ENCODE data around the gene LCOR. TPM values are rescaled to one million over a fixed set of nuclear protein-coding genes. Genes with fewer than 3 reads are reported as not detected.

LCOR gene
- total RNA-seq, 4 donors from 2014 or later, result 9.2 to 20.0 (median 14.6) TPM

DNA sequence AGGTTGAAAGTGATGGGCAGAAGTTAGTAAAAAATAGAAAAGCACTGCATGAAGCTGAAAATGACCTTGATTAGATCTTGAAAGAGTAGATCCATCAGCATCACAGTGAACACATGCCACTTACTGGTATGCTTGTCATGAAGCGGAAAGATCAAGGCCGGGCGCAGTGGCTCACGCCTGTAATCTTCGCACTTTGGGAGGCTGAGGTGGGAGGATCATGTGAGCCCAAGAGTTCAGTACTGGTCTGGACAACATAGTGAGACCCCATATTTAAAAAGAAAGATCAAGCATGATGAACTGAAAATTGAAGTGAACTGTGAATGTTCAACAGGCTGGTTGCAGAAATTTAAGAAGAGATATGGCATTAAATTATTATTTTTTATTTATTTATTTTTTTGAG is 18.0 kb downstream of the LCOR start:
- intact Hi-C loops (cut with DNase I; ENCODE audit: low total_unique reads), result no loop called here
- H3K9me3 ChIP-seq, result no peaks in the 10 kb centered on the region
- ATAC-seq (no peak), DNase-seq (no peak)
- no peak for TF ChIP-seq POLR2A (IDR thresholded peaks at IDR 0.05)
- TF ChIP-seq, protein P1, sequence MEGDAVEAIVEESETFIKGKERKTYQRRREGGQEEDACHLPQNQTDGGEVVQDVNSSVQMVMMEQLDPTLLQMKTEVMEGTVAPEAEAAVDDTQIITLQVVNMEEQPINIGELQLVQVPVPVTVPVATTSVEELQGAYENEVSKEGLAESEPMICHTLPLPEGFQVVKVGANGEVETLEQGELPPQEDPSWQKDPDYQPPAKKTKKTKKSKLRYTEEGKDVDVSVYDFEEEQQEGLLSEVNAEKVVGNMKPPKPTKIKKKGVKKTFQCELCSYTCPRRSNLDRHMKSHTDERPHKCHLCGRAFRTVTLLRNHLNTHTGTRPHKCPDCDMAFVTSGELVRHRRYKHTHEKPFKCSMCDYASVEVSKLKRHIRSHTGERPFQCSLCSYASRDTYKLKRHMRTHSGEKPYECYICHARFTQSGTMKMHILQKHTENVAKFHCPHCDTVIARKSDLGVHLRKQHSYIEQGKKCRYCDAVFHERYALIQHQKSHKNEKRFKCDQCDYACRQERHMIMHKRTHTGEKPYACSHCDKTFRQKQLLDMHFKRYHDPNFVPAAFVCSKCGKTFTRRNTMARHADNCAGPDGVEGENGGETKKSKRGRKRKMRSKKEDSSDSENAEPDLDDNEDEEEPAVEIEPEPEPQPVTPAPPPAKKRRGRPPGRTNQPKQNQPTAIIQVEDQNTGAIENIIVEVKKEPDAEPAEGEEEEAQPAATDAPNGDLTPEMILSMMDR (IDR thresholded peaks at IDR 0.05 in 4 of 5, conservative IDR thresholded peaks at IDR 0.05 in 1 of 5), result no peak
- no peaks in the 10 kb centered on the region for H3K27me3 ChIP-seq
- in situ Hi-C loops (cut with MboI; ENCODE audit: low sequenced_read_pairs in 4 of 4), result no loop called here
- H3K36me3 ChIP-seq, result no peaks in the 10 kb centered on the region
- H3K4me3 ChIP-seq, result no peak overlapping the region
- no peak overlapping the region for H3K27ac ChIP-seq
- H3K4me1 ChIP-seq, result peaks cover 13 to 39% of the 10 kb centered on the region in 2 donors

DNA sequence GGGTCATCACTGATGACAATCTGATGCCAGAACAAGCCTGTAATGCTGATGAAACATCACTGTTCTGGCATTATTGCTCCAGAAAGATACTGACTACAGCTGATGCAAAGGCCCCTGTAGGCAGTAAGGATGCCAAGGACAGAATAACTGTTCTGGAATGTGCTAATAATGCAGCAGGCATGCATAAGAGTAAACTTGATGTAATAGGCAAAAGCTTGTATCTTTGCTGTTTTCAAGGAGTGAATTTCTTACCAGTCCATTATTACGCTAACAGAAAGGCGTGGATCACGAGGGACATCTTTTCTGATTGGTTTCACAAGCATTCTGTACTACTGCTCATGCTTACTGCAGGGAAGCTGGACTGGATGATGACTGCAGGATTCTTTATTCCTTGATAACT is 18.7 kb downstream of the LCOR start:
- Histone ChIP-seq H3K4me1 (peaks cover 13 to 38% of the 10 kb centered on the region in 2 donors), H3K27me3 (no peaks in the 10 kb centered on the region), H3K4me3 (no peak overlapping the region), H3K27ac (peak overlapping the region in 2 of 4 donors; percentile 1 to 40), H3K36me3 (no peaks in the 10 kb centered on the region), H3K9me3 (no peaks in the 10 kb centered on the region)
- DNase-seq, result peak in 1 of 2 donors; percentile 25
- in situ Hi-C loops (cut with MboI; ENCODE audit: low sequenced_read_pairs in 4 of 4), result no loop called here
- TF ChIP-seq POLR2A (IDR thresholded peaks at IDR 0.05), result no peak
- TF ChIP-seq, protein P1 (IDR thresholded peaks at IDR 0.05 in 4 of 5, conservative IDR thresholded peaks at IDR 0.05 in 1 of 5), result no peak
- peak; percentile 35 to 55 for ATAC-seq
- intact Hi-C loops (cut with DNase I; ENCODE audit: low total_unique reads), result no loop called here

DNA sequence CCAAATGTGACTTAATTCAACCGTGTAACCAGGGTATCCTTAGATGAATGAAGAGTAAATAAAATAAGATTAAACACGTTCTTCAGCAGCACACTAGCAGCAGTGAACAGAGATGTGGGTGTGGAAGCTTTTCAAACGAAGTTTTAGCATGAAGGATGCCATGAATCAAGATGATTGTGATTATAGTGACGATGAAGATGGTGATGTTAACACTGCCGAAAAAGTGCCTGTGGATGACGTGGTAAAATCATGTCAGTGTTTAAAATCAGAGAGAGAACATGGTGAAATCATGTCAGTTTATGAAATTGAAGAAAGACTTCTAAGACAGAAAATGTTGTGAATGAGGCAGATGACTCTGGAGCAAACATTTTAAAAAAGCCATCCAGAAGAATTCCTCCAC is 19.2 kb downstream of the LCOR start:
- Histone ChIP-seq H3K27me3 (no peaks in the 10 kb centered on the region), H3K9me3 (no peaks in the 10 kb centered on the region), H3K27ac (peak overlapping the region in 2 of 4 donors; percentile 10 to 40), H3K4me1 (peaks cover 14 to 42% of the 10 kb centered on the region in 2 donors), H3K4me3 (no peak overlapping the region), H3K36me3 (no peaks in the 10 kb centered on the region)
- ATAC-seq (no peak), DNase-seq (no peak)
- intact Hi-C loops (cut with DNase I; ENCODE audit: low total_unique reads), result no loop called here
- no peak for TF ChIP-seq POLR2A (IDR thresholded peaks at IDR 0.05)
- TF ChIP-seq, protein P1 (IDR thresholded peaks at IDR 0.05 in 4 of 5, conservative IDR thresholded peaks at IDR 0.05 in 1 of 5), result no peak
- in situ Hi-C loops (cut with MboI; ENCODE audit: low sequenced_read_pairs in 4 of 4), result no loop called here

DNA sequence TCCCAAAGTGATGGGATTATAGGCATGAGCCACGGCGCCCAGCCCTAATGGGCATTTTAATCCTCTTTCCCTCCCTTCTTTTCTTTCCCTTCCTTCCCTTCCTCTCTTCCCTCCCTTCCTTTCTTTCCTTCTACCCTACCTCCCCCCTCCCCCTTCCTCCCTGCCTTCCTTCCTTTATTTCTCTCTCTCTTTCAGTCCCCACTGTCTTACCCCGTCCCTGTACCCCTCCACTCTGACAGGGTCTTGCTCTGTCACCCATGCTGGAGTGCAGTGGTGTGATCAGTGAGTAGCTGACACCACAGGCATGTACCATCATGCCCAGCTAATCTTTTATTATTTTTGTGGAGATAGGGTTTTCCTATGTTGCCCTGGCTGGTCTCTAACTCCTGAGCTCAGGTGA is 24.2 kb downstream of the LCOR start:
- Histone ChIP-seq H3K36me3 (no peaks in the 10 kb centered on the region), H3K27ac (no peak overlapping the region), H3K9me3 (no peaks in the 10 kb centered on the region), H3K4me3 (no peak overlapping the region), H3K27me3 (no peaks in the 10 kb centered on the region), H3K4me1 (peaks cover 35 to 63% of the 10 kb centered on the region in 2 donors)
- DNase-seq (no peak), ATAC-seq (no peak)
- in situ Hi-C loops (cut with MboI; ENCODE audit: low sequenced_read_pairs in 4 of 4), result no loop called here
- no peak for TF ChIP-seq POLR2A (IDR thresholded peaks at IDR 0.05)
- intact Hi-C loops (cut with DNase I; ENCODE audit: low total_unique reads), result no loop called here

DNA sequence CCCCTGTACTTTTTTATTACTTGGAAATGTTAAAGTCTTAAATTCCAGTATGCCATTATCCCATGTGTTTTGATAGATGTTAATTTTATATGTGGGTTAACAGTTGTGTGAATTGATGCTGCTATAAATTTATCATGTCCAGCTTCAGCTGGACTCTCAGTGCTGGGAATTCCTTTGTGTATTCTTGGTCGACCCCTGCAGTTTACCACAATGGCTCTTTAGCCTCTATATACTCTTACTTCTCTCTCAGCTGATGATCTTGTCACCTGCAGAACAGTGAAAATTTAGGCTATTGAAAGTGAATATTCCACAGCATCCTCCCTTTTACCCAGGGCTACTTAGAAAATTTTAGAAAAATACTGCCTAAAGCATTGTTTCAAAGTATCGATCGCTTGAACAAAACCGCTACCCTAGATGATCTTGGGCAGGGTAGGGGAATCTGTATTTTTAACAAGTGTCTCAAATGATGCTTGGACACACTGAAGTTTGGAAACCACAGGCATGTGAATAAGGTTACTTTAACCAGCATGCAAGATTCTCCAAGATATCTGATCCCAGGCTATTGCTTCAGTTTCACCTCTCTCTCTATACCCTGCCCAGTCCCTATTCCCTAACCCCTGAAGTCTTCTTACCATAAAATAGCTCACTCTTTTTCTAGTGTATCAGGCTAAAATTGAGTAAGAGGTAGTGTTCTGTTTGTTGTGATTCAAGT is 25.4 kb downstream of the LCOR start:
- in situ Hi-C loops (cut with MboI; ENCODE audit: low sequenced_read_pairs in 4 of 4), result no loop called here
- no peak for TF ChIP-seq POLR2A (IDR thresholded peaks at IDR 0.05)
- TF ChIP-seq, protein P1 (IDR thresholded peaks at IDR 0.05 in 4 of 5, conservative IDR thresholded peaks at IDR 0.05 in 1 of 5), result no peak
- Histone ChIP-seq H3K4me1 (peaks cover 35 to 54% of the 10 kb centered on the region in 2 donors), H3K27ac (peak overlapping the region; percentile 19 to 68 (median 49)), H3K4me3 (no peak overlapping the region), H3K27me3 (no peaks in the 10 kb centered on the region), H3K36me3 (no peaks in the 10 kb centered on the region), H3K9me3 (no peaks in the 10 kb centered on the region)
- ATAC-seq (peak; percentile 88 to 98), DNase-seq (no peak)
- intact Hi-C loops (cut with DNase I; ENCODE audit: low total_unique reads), result no loop called here
